ENCODE measurements around the gene UMODL1. TPM values are rescaled to one million over a fixed set of nuclear protein-coding genes. Genes with fewer than 3 reads are reported as not detected.

UMODL1 gene
- total RNA-seq, 3 donors from 2014 or later (not counting 1 experiment from before 2014, with no cell fraction given): 0.14 to 0.28 TPM; not detected in 1

- no peaks in the 10 kb centered on the region for H3K9me3 Mint-ChIP-seq
- no peak overlapping the region for H3K27ac Mint-ChIP-seq
- H3K36me3 Mint-ChIP-seq: no peaks in the 10 kb centered on the region
These were observed 98.6 kb downstream of the UMODL1 start for GRCh38 chr21:42169758-42170157.

GRCh38 chr21:42171091-42172053 is 100.3 kb downstream of the UMODL1 start:
- Histone ChIP-seq H3K27ac (ENCODE audit: low read length) (no peak overlapping the region), H3K4me1 (ENCODE audit: control insufficient read depth, insufficient read depth, low read length) (no peaks in the 10 kb centered on the region), H3K36me3 (ENCODE audit: control insufficient read depth, insufficient read depth, low read length) (no peaks in the 10 kb centered on the region), H3K27me3 (ENCODE audit: control insufficient read depth, insufficient read depth, low read length) (no peaks in the 10 kb centered on the region), H3K9me3 (ENCODE audit: control insufficient read depth, insufficient read depth, low read length) (no peaks in the 10 kb centered on the region), H3K4me3 (ENCODE audit: low read length) (no peak overlapping the region)
- no peak overlapping the region for H3K27ac Mint-ChIP-seq
- TF ChIP-seq CTCF (IDR thresholded peaks at IDR 0.05): no peak
- no peaks in the 10 kb centered on the region for H3K9me3 Mint-ChIP-seq
- no peak overlapping the region for H3K4me3 Mint-ChIP-seq
- peaks cover 0 to 8% of the 10 kb centered on the region in 2 donors for H3K4me1 Mint-ChIP-seq
- intact Hi-C loops (cut with micrococcal nuclease): no loop called here
- peak in 1 of 2 donors; percentile 9 for DNase-seq
- ATAC-seq: no peak
- WGBS (ENCODE audit: insufficient coverage): 92% methylated on average over 12 of the region's 14 CpGs
- H3K27me3 Mint-ChIP-seq (ENCODE audit: low read depth in 2 of 2): no peaks in the 10 kb centered on the region
- H3K36me3 Mint-ChIP-seq: no peaks in the 10 kb centered on the region

More at GRCh38 chr21:42169758-42170157, 98.6 kb downstream of the UMODL1 start:
- Mint-ChIP-seq H3K27me3 (ENCODE audit: low read depth in 2 of 2) (no peaks in the 10 kb centered on the region), H3K4me1 (peaks cover 0 to 8% of the 10 kb centered on the region in 2 donors), H3K4me3 (no peak overlapping the region)
- no peak for TF ChIP-seq CTCF (IDR thresholded peaks at IDR 0.05)
- no peaks in the 10 kb centered on the region for H3K4me1 ChIP-seq (ENCODE audit: control insufficient read depth, insufficient read depth, low read length)
- no peaks in the 10 kb centered on the region for H3K27me3 ChIP-seq (ENCODE audit: control insufficient read depth, insufficient read depth, low read length)
- no peak overlapping the region for H3K4me3 ChIP-seq (ENCODE audit: low read length)
- intact Hi-C loops (cut with micrococcal nuclease): no loop called here
- H3K27ac ChIP-seq (ENCODE audit: low read length): no peak overlapping the region
- H3K36me3 ChIP-seq (ENCODE audit: control insufficient read depth, insufficient read depth, low read length): no peaks in the 10 kb centered on the region
- ATAC-seq: no peak
- H3K9me3 ChIP-seq (ENCODE audit: control insufficient read depth, insufficient read depth, low read length): no peaks in the 10 kb centered on the region
- DNase-seq: no peak

- Mint-ChIP-seq H3K4me3 (no peak overlapping the region), H3K27me3 (ENCODE audit: low read depth in 2 of 2) (no peaks in the 10 kb centered on the region), H3K4me1 (peaks cover 0 to 8% of the 10 kb centered on the region in 2 donors), H3K27ac (no peak overlapping the region), H3K9me3 (no peaks in the 10 kb centered on the region), H3K36me3 (no peaks in the 10 kb centered on the region)
- intact Hi-C loops (cut with micrococcal nuclease): no loop called here
- Histone ChIP-seq H3K36me3 (ENCODE audit: control insufficient read depth, insufficient read depth, low read length) (no peaks in the 10 kb centered on the region), H3K27me3 (ENCODE audit: control insufficient read depth, insufficient read depth, low read length) (no peaks in the 10 kb centered on the region), H3K9me3 (ENCODE audit: control insufficient read depth, insufficient read depth, low read length) (no peaks in the 10 kb centered on the region), H3K27ac (ENCODE audit: low read length) (no peak overlapping the region), H3K4me3 (ENCODE audit: low read length) (no peak overlapping the region), H3K4me1 (ENCODE audit: control insufficient read depth, insufficient read depth, low read length) (no peaks in the 10 kb centered on the region)
- WGBS (ENCODE audit: insufficient coverage): 93% methylated on average over 40 of the region's 40 CpGs
- ATAC-seq (no peak), DNase-seq (peak in 1 of 2 donors; percentile 12)
- no peak for TF ChIP-seq CTCF (IDR thresholded peaks at IDR 0.05)
These were observed 101.7 kb downstream of the UMODL1 start for GRCh38 chr21:42172596-42173483.
